MM.1S (cell line): ENCODE data around the gene PFN2.

Experiments
- DNase-seq: peaks from one replicate; pipeline ENCODE4 v3.0.0-alpha.2; 2015
- H2AFZ ChIP-seq: fragments of 300-600 bp; sonication (generic); 2 replicates; pipeline ENCODE4 v1.6.0; 2016; ENCODE audit warnings: antibody characterized with exemption, low read length
- H3F3A ChIP-seq: fragments of 300-600 bp; sonication (generic); 2 replicates; pipeline ENCODE4 v1.6.1; 2016; ENCODE audit warnings: mild to moderate bottlenecking, antibody characterized with exemption, low read length, moderate library complexity, mixed read lengths; ENCODE audit not compliant: insufficient read depth
- H3K27ac ChIP-seq: fragments of 300-600 bp; sonication (generic); 2 replicates; pipeline ENCODE4 v1.5.1; 2016; ENCODE audit warnings: mild to moderate bottlenecking, low read length
- H3K27me3 ChIP-seq: fragments of 300-600 bp; sonication (generic); replicated peaks from 2 replicates; pipeline ENCODE4 v1.6.0; 2016; ENCODE audit warnings: low read length; ENCODE audit not compliant: insufficient read depth
- H3K36me3 ChIP-seq: fragments of 300-600 bp; sonication (generic); replicated peaks from 2 replicates; pipeline ENCODE4 v1.6.1; 2016; ENCODE audit warnings: mild to moderate bottlenecking, low read length, mixed read lengths; ENCODE audit not compliant: insufficient read depth
- H3K4me1 ChIP-seq: fragments of 300-600 bp; sonication (generic); 2 replicates; pipeline ENCODE4 v1.6.1; 2016; ENCODE audit warnings: low read length, mixed read lengths
- H3K4me2 ChIP-seq: fragments of 300-600 bp; sonication (generic); 2 replicates; pipeline ENCODE4 v1.6.0; 2016; ENCODE audit warnings: low read depth, low read length
- H3K4me3 ChIP-seq: fragments of 300-600 bp; sonication (generic); 2 replicates; pipeline ENCODE4 v1.5.1; 2016; ENCODE audit warnings: low read length, mixed read lengths
- H3K79me2 ChIP-seq: fragments of 300-600 bp; sonication (generic); 2 replicates; pipeline ENCODE4 v1.6.1; 2016; ENCODE audit warnings: mixed run types, low read length, mixed read lengths
- H3K9ac ChIP-seq: fragments of 300-600 bp; sonication (generic); 2 replicates; pipeline ENCODE4 v1.6.1; 2016; ENCODE audit warnings: low read length, mixed read lengths
- H3K9me2 ChIP-seq: fragments of 300-600 bp; sonication (generic); replicated peaks from 2 replicates; pipeline ENCODE4 v1.6.1; 2016; ENCODE audit warnings: mild to moderate bottlenecking, low read length, mixed read lengths; ENCODE audit not compliant: insufficient read depth
- H3K9me3 ChIP-seq: fragments of 300-600 bp; sonication (generic); replicated peaks from 2 replicates; pipeline ENCODE4 v1.6.1; 2016; ENCODE audit warnings: mild to moderate bottlenecking, low read length, mixed read lengths; ENCODE audit not compliant: insufficient read depth
- H4K20me1 ChIP-seq: fragments of 300-600 bp; sonication (generic); 2 replicates; pipeline ENCODE4 v1.6.1; 2016; ENCODE audit warnings: mild to moderate bottlenecking, low read length, moderate library complexity, mixed read lengths; ENCODE audit not compliant: insufficient read depth
- EZH2 ChIP-seq: fragments of 300-600 bp; sonication (generic); optimal IDR thresholded peaks from 2 replicates; pipeline ENCODE3; 2017; ENCODE audit warnings: low read depth, mild to moderate bottlenecking, antibody characterized with exemption, low read length, mixed read lengths
- EZH2phosphoT487 ChIP-seq: fragments of 300-600 bp; sonication (generic); IDR thresholded peaks from 2 replicates; pipeline ENCODE4 v1.6.1; 2018; ENCODE audit warnings: antibody characterized with exemption, low read length
- TF ChIP-seq, protein P1 (sequence below): fragments of 300-600 bp; sonication (generic); IDR thresholded peaks from 2 replicates; pipeline ENCODE4 v1.5.1; 2016; ENCODE audit warnings: antibody characterized with exemption, low read length, mixed read lengths

PFN2 gene

GRCh38 chr3:150013801-150014200 is 43.1 kb upstream of the PFN2 start:
- DNase-seq, result no peak

GRCh38 chr3:150006794-150007193 is 36.1 kb upstream of the PFN2 start:
- Histone ChIP-seq H3K36me3 (no peaks in the 10 kb centered on the region), H3K4me3 (no peak overlapping the region), H3K4me2 (no peak overlapping the region), H3F3A (no peaks in the 10 kb centered on the region), H2AFZ (no peak overlapping the region), H3K79me2 (no peaks in the 10 kb centered on the region), H3K27ac (no peak overlapping the region), H4K20me1 (no peaks in the 10 kb centered on the region), H3K4me1 (no peaks in the 10 kb centered on the region), H3K9me3 (no peaks in the 10 kb centered on the region), H3K27me3 (no peaks in the 10 kb centered on the region), H3K9ac (no peak overlapping the region), H3K9me2 (no peaks in the 10 kb centered on the region)
- TF ChIP-seq, protein P1, sequence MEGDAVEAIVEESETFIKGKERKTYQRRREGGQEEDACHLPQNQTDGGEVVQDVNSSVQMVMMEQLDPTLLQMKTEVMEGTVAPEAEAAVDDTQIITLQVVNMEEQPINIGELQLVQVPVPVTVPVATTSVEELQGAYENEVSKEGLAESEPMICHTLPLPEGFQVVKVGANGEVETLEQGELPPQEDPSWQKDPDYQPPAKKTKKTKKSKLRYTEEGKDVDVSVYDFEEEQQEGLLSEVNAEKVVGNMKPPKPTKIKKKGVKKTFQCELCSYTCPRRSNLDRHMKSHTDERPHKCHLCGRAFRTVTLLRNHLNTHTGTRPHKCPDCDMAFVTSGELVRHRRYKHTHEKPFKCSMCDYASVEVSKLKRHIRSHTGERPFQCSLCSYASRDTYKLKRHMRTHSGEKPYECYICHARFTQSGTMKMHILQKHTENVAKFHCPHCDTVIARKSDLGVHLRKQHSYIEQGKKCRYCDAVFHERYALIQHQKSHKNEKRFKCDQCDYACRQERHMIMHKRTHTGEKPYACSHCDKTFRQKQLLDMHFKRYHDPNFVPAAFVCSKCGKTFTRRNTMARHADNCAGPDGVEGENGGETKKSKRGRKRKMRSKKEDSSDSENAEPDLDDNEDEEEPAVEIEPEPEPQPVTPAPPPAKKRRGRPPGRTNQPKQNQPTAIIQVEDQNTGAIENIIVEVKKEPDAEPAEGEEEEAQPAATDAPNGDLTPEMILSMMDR, result no peak
- TF ChIP-seq EZH2 (no peak), EZH2phosphoT487 (no peak)
- DNase-seq, result no peak

More at GRCh38 chr3:150013801-150014200, 43.1 kb upstream of the PFN2 start:
- Histone ChIP-seq H3K9me2 (no peaks in the 10 kb centered on the region), H3K4me3 (no peak overlapping the region), H3K36me3 (no peaks in the 10 kb centered on the region), H3F3A (no peaks in the 10 kb centered on the region), H2AFZ (no peak overlapping the region), H3K4me1 (peaks cover 11% of the 10 kb centered on the region), H3K27ac (no peak overlapping the region), H4K20me1 (no peaks in the 10 kb centered on the region), H3K9ac (no peak overlapping the region), H3K27me3 (no peaks in the 10 kb centered on the region), H3K9me3 (no peaks in the 10 kb centered on the region), H3K79me2 (no peaks in the 10 kb centered on the region), H3K4me2 (no peak overlapping the region)
- TF ChIP-seq EZH2phosphoT487 (no peak), EZH2 (no peak)
- TF ChIP-seq, protein P1, result no peak

DNA sequence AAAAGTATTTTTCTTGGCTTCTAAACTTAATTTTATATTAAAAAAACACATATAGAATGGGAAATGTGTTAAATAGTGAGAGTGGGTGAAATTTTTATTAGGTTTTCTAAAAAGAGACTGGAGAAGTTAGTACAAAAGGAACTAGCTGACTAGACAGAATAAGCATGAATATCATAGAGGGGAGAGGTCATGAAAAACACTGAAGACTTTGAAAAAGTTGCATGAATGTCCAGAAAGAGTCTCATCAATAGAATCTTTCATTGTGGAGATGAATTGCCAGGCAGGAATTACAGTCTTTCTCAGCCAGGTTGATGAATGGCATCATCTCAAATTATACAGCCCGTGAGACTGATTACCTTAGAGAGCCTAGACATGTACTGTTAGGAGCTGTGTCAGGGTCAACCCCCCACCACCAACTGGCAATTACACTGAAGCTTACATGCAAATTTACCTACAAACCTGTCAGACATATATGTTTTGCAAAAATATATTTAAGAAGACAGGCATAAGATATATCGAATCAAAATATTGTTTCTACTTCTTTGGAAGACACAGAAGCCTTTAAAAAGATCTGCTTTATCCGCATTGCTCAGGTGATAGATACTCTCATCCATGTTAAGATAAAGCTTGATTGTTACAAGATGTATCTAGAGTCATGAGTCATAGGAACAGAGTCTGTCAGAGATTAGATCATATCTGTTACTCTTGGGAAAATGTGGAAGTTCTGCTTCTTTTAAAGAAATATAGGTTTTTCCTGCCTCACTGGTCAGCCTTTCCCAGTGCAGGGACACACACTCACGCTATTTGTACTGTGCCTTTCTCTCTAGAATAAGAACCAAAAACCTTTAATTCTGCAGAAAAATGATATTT is 34.8 kb upstream of the PFN2 start:
- TF ChIP-seq, protein P1, result no peak
- TF ChIP-seq EZH2, result no peak
- TF ChIP-seq EZH2phosphoT487, result no peak
- H4K20me1 ChIP-seq, result no peaks in the 10 kb centered on the region
- no peak overlapping the region for H3K4me3 ChIP-seq
- H3K4me2 ChIP-seq, result no peak overlapping the region
- no peak for DNase-seq
- no peak overlapping the region for H3K9ac ChIP-seq
- H2AFZ ChIP-seq, result no peak overlapping the region
- no peaks in the 10 kb centered on the region for H3K27me3 ChIP-seq
- H3K9me2 ChIP-seq, result no peaks in the 10 kb centered on the region
- H3K9me3 ChIP-seq, result no peaks in the 10 kb centered on the region
- no peaks in the 10 kb centered on the region for H3F3A ChIP-seq
- H3K36me3 ChIP-seq, result no peaks in the 10 kb centered on the region
- no peaks in the 10 kb centered on the region for H3K4me1 ChIP-seq
- H3K79me2 ChIP-seq, result no peaks in the 10 kb centered on the region
- no peak overlapping the region for H3K27ac ChIP-seq
